HepG2 (cell line): ENCODE data around the gene PDZD7. TPM values are rescaled to one million over a fixed set of nuclear protein-coding genes. Genes with fewer than 3 reads are reported as not detected.

Source experiments
- ATAC-seq: fragments of 200-7000 bp; cut with Tn5 transposase; 3 replicates; pipeline ENCODE4 v1.9.1; 2020; ENCODE audit warnings: mild to moderate bottlenecking, moderate library complexity
- BruUV-seq: library from RNA; stranded (reverse); fragments of 400-500 nt; replicated peaks from 2 replicates; lab custom pipeline; 2021; lab: Mats Ljungman, UMichigan
- CTCF ChIA-PET: fragments of 300-600 bp; formaldehyde crosslinking; extraction: SDS; loops from one replicate; lab custom pipeline; 2021; ENCODE audit warnings: low total read pairs, inconsistent platforms, low intra/inter-chr PET ratio; lab: Yijun Ruan, JAX
- POLR2A ChIA-PET: fragments of 350-600 bp; sonication (Branson Sonifier 250); formaldehyde crosslinking; loops from one replicate; lab custom pipeline; 2020; ENCODE audit warnings: antibody characterized with exemption, inconsistent platforms; lab: Yijun Ruan, JAX
- DNase-seq: peaks from one replicate; pipeline ENCODE4 v3.0.0-alpha.2; 2015; ENCODE audit warnings: low spot score
- FAIRE-seq: peaks from 3 replicates; lab custom pipeline; 2011; peaks lifted over from hg19 to GRCh38; lab: Jason Lieb, UNC
- H2AFZ ChIP-seq: one replicate; pipeline ENCODE4 v1.6.1; 2011; ENCODE audit warnings: low read length, inconsistent platforms
- H3K27ac ChIP-seq: fragments of 300-600 bp; 3 replicates; pipeline ENCODE4 v1.8.0; 2011; ENCODE audit warnings: mixed run types, mild to moderate bottlenecking, mixed read lengths, low read length, inconsistent platforms; ENCODE audit not compliant: insufficient read depth; ENCODE audit errors: extremely low read length
- H3K27me3 ChIP-seq, 2 experiments: fragments of 200-600 bp in 1 of 2; 2 replicates in 1 of 2; 3 replicates in 1 of 2; pipeline versions ENCODE4 v1.6.0 to v1.8.0; 2011; ENCODE audit warnings: low read length in 2 of 2, mild to moderate bottlenecking in 2 of 2, moderate library complexity in 2 of 2, inconsistent platforms in 1 of 2; ENCODE audit not compliant: insufficient read depth in 2 of 2, control insufficient read depth in 1 of 2
- H3K36me3 ChIP-seq, 2 experiments: fragments of 200-600 bp in 1 of 2; replicated peaks in 1 of 2; 2 replicates in 1 of 2; 3 replicates in 1 of 2; pipeline versions ENCODE4 v1.5.1 to v1.8.0; 2011; ENCODE audit warnings: low read length in 2 of 2, inconsistent platforms in 1 of 2; ENCODE audit not compliant: insufficient read depth in 2 of 2, control insufficient read depth in 1 of 2
- H3K4me1 ChIP-seq: 2 replicates; pipeline ENCODE4 v1.5.1; 2012; ENCODE audit warnings: low read length, inconsistent platforms; ENCODE audit not compliant: insufficient read depth
- H3K4me2 ChIP-seq: 2 replicates; pipeline ENCODE4 v1.6.0; 2011; ENCODE audit warnings: low read depth, low read length, inconsistent platforms
- H3K4me3 ChIP-seq, 3 experiments: fragments of 200-600 bp in 1 of 3; sonication (generic), shearing (Covaris generic) in 1 of 3; replicated peaks in 1 of 3; 2 replicates each; pipeline ENCODE4 v1.5.1; 2011 to 2016; ENCODE audit warnings: low read length in 3 of 3, inconsistent platforms in 2 of 3, low read depth in 2 of 3, mild to moderate bottlenecking in 2 of 3, control low read depth in 1 of 3, mixed read lengths in 1 of 3; ENCODE audit not compliant: insufficient read depth in 1 of 3
- H3K79me2 ChIP-seq: one replicate; pipeline ENCODE4 v1.6.1; 2011; ENCODE audit warnings: low read length, inconsistent platforms; ENCODE audit not compliant: insufficient read depth
- H3K9ac ChIP-seq: 2 replicates; pipeline ENCODE4 v1.6.0; 2011; ENCODE audit warnings: mild to moderate bottlenecking, low read depth, low read length, inconsistent platforms; ENCODE audit not compliant: insufficient read depth
- H3K9me3 ChIP-seq: 2 replicates; pipeline ENCODE4 v1.5.1; 2012; ENCODE audit warnings: mild to moderate bottlenecking, low read length
- H4K20me1 ChIP-seq: 2 replicates; pipeline ENCODE4 v1.6.0; 2011; ENCODE audit warnings: inconsistent platforms, mild to moderate bottlenecking, low read length, moderate library complexity; ENCODE audit not compliant: insufficient read depth
- IKZF5 ChIP-seq: IDR thresholded peaks from 2 replicates; pipeline ENCODE4 v1.6.1; 2018; ENCODE audit warnings: missing genetic modification reagents, mild to moderate bottlenecking, missing compliant biosample characterization
- MIER3 ChIP-seq: IDR thresholded peaks from 2 replicates; pipeline ENCODE4 v1.6.1; 2016; ENCODE audit warnings: missing compliant biosample characterization, borderline replicate concordance
- MIXL1 ChIP-seq: IDR thresholded peaks from 2 replicates; pipeline ENCODE4 v1.6.1; 2016
- MNT ChIP-seq: fragments of 450-650 bp; IDR thresholded peaks from 2 replicates; pipeline ENCODE4 v1.6.1; 2016
- RNF2 ChIP-seq: fragments of 450-650 bp; conservative IDR thresholded peaks from 2 replicates; pipeline ENCODE4 v1.6.1; 2016; ENCODE audit warnings: low read depth
- SP140L ChIP-seq: sonication (generic); formaldehyde crosslinking; IDR thresholded peaks from 2 replicates; pipeline ENCODE4 v1.4.0; 2020; ENCODE audit warnings: missing genetic modification reagents, borderline replicate concordance
- TBX2 ChIP-seq: sonication (generic); formaldehyde crosslinking; IDR thresholded peaks from 2 replicates; pipeline ENCODE4 v1.5.0; 2020; ENCODE audit warnings: missing genetic modification reagents, mild to moderate bottlenecking, borderline replicate concordance
- ZBTB20 ChIP-seq: sonication (generic); formaldehyde crosslinking; IDR thresholded peaks from 2 replicates; pipeline ENCODE4 v1.8.1; 2023; ENCODE audit warnings: missing genetic modification reagents, low read depth, mild to moderate bottlenecking, borderline replicate concordance
- ZBTB33 ChIP-seq: sonication (generic); formaldehyde crosslinking; IDR thresholded peaks from 2 replicates; pipeline ENCODE4 v1.4.0; 2020; ENCODE audit warnings: missing genetic modification reagents
- ZFP36L2 ChIP-seq: sonication (generic); formaldehyde crosslinking; IDR thresholded peaks from 2 replicates; pipeline ENCODE4 v1.4.0; 2020; ENCODE audit warnings: missing genetic modification reagents
- ZNF17 ChIP-seq: sonication (generic); formaldehyde crosslinking; IDR thresholded peaks from 2 replicates; pipeline ENCODE4 v1.5.0; 2020; ENCODE audit warnings: mild to moderate bottlenecking, missing genetic modification reagents
- ZNF672 ChIP-seq: sonication (generic); formaldehyde crosslinking; IDR thresholded peaks from 2 replicates; pipeline ENCODE4 v1.8.1; 2022; ENCODE audit warnings: missing genetic modification reagents
- ZNF709 ChIP-seq: sonication (generic); formaldehyde crosslinking; IDR thresholded peaks from 2 replicates; pipeline ENCODE4 v1.5.0; 2020; ENCODE audit warnings: mild to moderate bottlenecking, missing genetic modification reagents
- ZNF768 ChIP-seq: sonication (generic); formaldehyde crosslinking; IDR thresholded peaks from 2 replicates; pipeline ENCODE4 v1.4.0; 2020; ENCODE audit warnings: missing genetic modification reagents
- ZSCAN9 ChIP-seq: IDR thresholded peaks from 2 replicates; pipeline ENCODE4 v1.6.1; 2016; ENCODE audit warnings: borderline replicate concordance
- whole genome bisulfite sequencing: methylation state at CpG from one replicate; pipeline ENCODE4 v1.1.6; 2017; ENCODE audit warnings: low lambda C conversion rate; 5-methylcytosine and 5-hydroxymethylcytosine counted together
- in situ Hi-C: cut with HindIII; loops from 2 replicates; pipeline ENCODE4 v1.10.0; 2017; ENCODE audit warnings: low pct_unique_long_range_greater_than_20kb; ENCODE audit not compliant: extremely low pct_ligation_motif_present
- intact Hi-C: fragments of 100-400 bp; cut with micrococcal nuclease; formaldehyde crosslinking; loops from one replicate; pipeline ENCODE4 v1.10.0; 2022; ENCODE audit not compliant: unreplicated experiment
- polyA plus RNA-seq, 8 experiments: library from polyadenylated mRNA; depleted of rRNA in 3 of 8; stranded (reverse) in 7 of 8; unstranded in 1 of 8; fragments of >200 nt; fragmentation: Illumina TruSeq in 4 of 8; extraction: Trizol in 4 of 8; gene quantifications; 2 replicates each; pipeline versions ENCODE4 v1.2.1 to v1.2.3, GENCODE V29; 2011 to 2016; ENCODE audit warnings: low read depth in 4 of 8, missing spikeins in 1 of 8, mixed read lengths in 1 of 8; ENCODE audit not compliant: insufficient read depth in 1 of 8
- total RNA-seq, 5 experiments: library from RNA; depleted of rRNA; stranded (reverse); fragments of >200 nt; fragmentation: Illumina TruSeq; extraction: Trizol; gene quantifications; 2 replicates each; pipeline ENCODE4 v1.2.3, GENCODE V29; 2016; ENCODE audit warnings: low read depth in 1 of 5

PDZD7 gene
- total and polyA plus RNA-seq, 2 of the 13 experiments (the other 11 are each of a cell fraction or from before 2014, with no cell fraction given): 0.58 to 0.73 TPM

GRCh38 chr10:101079874-101080273 lies 48.9 kb upstream of the PDZD7 start:
- no peaks in the 10 kb centered on the region for H3K9me3 ChIP-seq
- FAIRE-seq (no peak), ATAC-seq (no peak), DNase-seq (no peak)
- peaks cover 8 to 39% of the 10 kb centered on the region in 2 experiments; a peak in 4 of 5 replicates for H3K27me3 ChIP-seq
- intact Hi-C loops (no loop called here), in situ Hi-C loops (no loop called here)
- H3K9ac ChIP-seq: no peak overlapping the region
- no peaks in the 10 kb centered on the region for H3K79me2 ChIP-seq
- H3K36me3 ChIP-seq: no peaks in the 10 kb centered on the region
- no peaks in the 10 kb centered on the region for H3K4me1 ChIP-seq
- no peaks in the 10 kb centered on the region for H4K20me1 ChIP-seq
- H2AFZ ChIP-seq: no peak overlapping the region
- CTCF ChIA-PET: no interaction called here
- BruUV-seq: no TSS peak
- no peak overlapping the region for H3K4me2 ChIP-seq
- H3K4me3 ChIP-seq: no peak overlapping the region
- no peak overlapping the region for H3K27ac ChIP-seq
- POLR2A ChIA-PET: no interaction called here
- WGBS: 62% methylated on average over 1 of the region's 1 CpG
- TF ChIP-seq MIXL1 (CRISPR knock-in tag): no peak
- no peak for TF ChIP-seq ZNF672 (CRISPR knock-in tag)
- TF ChIP-seq TBX2 (CRISPR knock-in tag): no peak
- no peak for TF ChIP-seq ZFP36L2 (CRISPR knock-in tag)
- TF ChIP-seq ZNF17 (CRISPR knock-in tag): no peak

GRCh38 chr10:101076630-101077029 lies 45.7 kb upstream of the PDZD7 start:
- FAIRE-seq (no peak), ATAC-seq (no peak), DNase-seq (no peak)
- ChIA-PET POLR2A (interaction anchor here (1.0 kb wide), 1 partner anchor 34 kb away, joined by 3 read pairs; no protein-coding TSS in a partner anchor), CTCF (no interaction called here)
- BruUV-seq: no TSS peak
- H3K9ac ChIP-seq: no peak overlapping the region
- H2AFZ ChIP-seq: no peak overlapping the region
- WGBS: 46% methylated on average over 5 of the region's 5 CpGs
- H3K27me3 ChIP-seq: peaks cover 11 to 51% of the 10 kb centered on the region in 2 experiments; a peak in 4 of 5 replicates
- H3K9me3 ChIP-seq: no peaks in the 10 kb centered on the region
- no peaks in the 10 kb centered on the region for H3K36me3 ChIP-seq
- no peaks in the 10 kb centered on the region for H3K79me2 ChIP-seq
- H3K27ac ChIP-seq: no peak overlapping the region
- in situ Hi-C loops: no loop called here
- intact Hi-C loops: no loop called here
- H3K4me2 ChIP-seq: no peak overlapping the region
- H4K20me1 ChIP-seq: no peaks in the 10 kb centered on the region
- no peaks in the 10 kb centered on the region for H3K4me1 ChIP-seq
- no peak overlapping the region for H3K4me3 ChIP-seq
- TF ChIP-seq IKZF5: no peak
- TF ChIP-seq ZSCAN9: no peak
- TF ChIP-seq ZBTB20 (CRISPR knock-in tag): no peak
- TF ChIP-seq ZNF768 (CRISPR knock-in tag): no peak
- no peak for TF ChIP-seq ZBTB33 (CRISPR knock-in tag)
- TF ChIP-seq SP140L (CRISPR knock-in tag): no peak
- TF ChIP-seq MNT: no peak
- TF ChIP-seq RNF2: no peak
- no peak for TF ChIP-seq MIER3 (CRISPR knock-in tag)
- TF ChIP-seq ZNF709 (CRISPR knock-in tag): no peak
